Body of pancreas (tissue), 4 donors: Measurements from ENCODE around the gene RNASEH2A. TPM values are rescaled to one million over a fixed set of nuclear protein-coding genes. Genes with fewer than 3 reads are reported as not detected.

Experiments used
- ATAC-seq: fragments of 150-250 bp; one replicate; pipeline ENCODE4 v1.9.1; 2016
- DNase-seq, 4 donors: peaks; one replicate each; pipeline ENCODE4 v3.0.0-alpha.2; 2019
- H3K27ac ChIP-seq, 4 donors: fragments of 200-600 bp; sonication (generic); 1 replicate in 3 of 4; 2 replicates in 1 of 4; pipeline versions ENCODE4 v1.5.1 to v1.6.1; 2016 to 2019; ENCODE audit warnings: mild to moderate bottlenecking in 1 of 4, mixed read lengths in 1 of 4, moderate library complexity in 1 of 4
- H3K27me3 ChIP-seq, 2 donors: fragments of 200-600 bp; sonication (generic); one replicate each; pipeline ENCODE4 v1.6.0; 2016; ENCODE audit warnings: mild to moderate bottlenecking in 1 of 2
- H3K36me3 ChIP-seq, 2 donors: fragments of 200-600 bp; sonication (generic); replicated peaks in 1 of 2; 2 replicates each; pipeline ENCODE4 v1.5.1; 2016; ENCODE audit warnings: low read depth in 2 of 2; ENCODE audit not compliant: insufficient read depth in 1 of 2
- H3K4me1 ChIP-seq: fragments of 200-600 bp; sonication (generic); one replicate; pipeline ENCODE4 v1.6.0; 2016
- H3K4me3 ChIP-seq, 2 donors: fragments of 200-600 bp; sonication (generic); 1 replicate in 1 of 2; 2 replicates in 1 of 2; pipeline ENCODE4 v1.5.1; 2016 to 2019
- H3K9me3 ChIP-seq, 3 donors: fragments of 200-600 bp; sonication (generic); 1 replicate in 2 of 3; 2 replicates in 1 of 3; pipeline ENCODE4 v1.5.1; 2016
- POLR2A ChIP-seq, 3 donors: fragments of 450-650 bp; IDR thresholded peaks; one replicate each; pipeline ENCODE4 v1.6.1; 2016; ENCODE audit warnings: antibody characterized with exemption in 3 of 3, mild to moderate bottlenecking in 2 of 3
- WGBS, 2 donors: methylation state at CpG; one replicate each; pipeline ENCODE4 v1.1.5; 2017; 5-methylcytosine and 5-hydroxymethylcytosine counted together
- intact Hi-C: fragments of 100-400 bp; cut with DNase I; formaldehyde crosslinking; loops from one replicate; pipeline ENCODE4 v1.15.1; 2023
- total RNA-seq, 2 donors: library from RNA; depleted of rRNA; stranded (reverse); fragments of >200 nt; gene quantifications; one replicate each; pipeline ENCODE4 v1.1.0, GENCODE V29; 2016
- TF ChIP-seq, protein P1 (sequence below), 7 experiments: fragments of 450-650 bp in 4 of 7; fragments of 200-600 bp in 3 of 7; sonication (generic) in 3 of 7; IDR thresholded peaks; one replicate each; pipeline ENCODE4 v1.5.1; 2016 to 2019; ENCODE audit warnings: antibody characterized with exemption in 7 of 7

RNASEH2A gene
- total RNA-seq, 2 donors from 2014 or later = 1.3 to 6.5 TPM

DNA sequence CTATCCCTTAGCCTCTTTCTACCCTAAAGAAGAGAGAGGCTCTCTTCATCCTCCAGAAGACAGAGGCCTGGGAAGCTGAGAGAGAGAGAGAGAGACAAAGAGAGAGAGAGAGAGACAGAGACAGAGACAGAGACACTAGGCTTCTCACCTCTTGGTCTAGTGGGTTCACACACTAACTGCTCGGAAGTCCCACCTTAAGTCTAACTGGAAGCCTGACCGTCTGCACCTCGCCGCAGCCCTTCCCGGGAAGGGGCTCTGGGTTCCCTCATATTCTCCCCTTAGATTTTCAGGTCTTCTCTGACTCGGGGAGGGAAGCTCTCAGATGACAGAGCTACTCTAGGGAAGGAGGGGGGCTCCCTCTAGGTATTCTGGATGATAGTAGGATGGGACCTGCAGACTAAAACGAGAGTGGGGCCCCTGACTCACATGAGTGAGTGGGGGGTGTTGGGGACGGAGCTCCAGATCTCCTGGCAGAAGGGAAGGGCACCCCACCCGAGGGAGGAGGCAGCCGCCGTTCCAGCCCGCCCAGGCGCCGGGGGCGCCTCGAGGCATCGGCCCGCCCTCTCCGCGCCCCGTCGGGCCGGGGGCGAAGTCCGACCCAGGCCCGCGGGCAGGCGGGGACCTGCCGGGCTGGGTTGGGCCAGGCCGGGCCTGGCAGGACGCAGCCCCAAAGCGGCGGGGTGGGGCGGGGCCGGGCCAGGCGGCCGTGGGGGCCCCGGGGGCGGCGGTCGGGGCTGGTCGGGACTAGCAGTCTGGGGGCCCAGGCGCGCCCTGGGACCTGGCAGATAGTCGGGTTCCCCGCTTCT, 17.1 kb upstream of the RNASEH2A start:
- intact Hi-C loops = no loop called here
- H3K27me3 ChIP-seq = no peaks in the 10 kb centered on the region
- ATAC-seq (peak; percentile 1), DNase-seq (no peak)
- no peak overlapping the region for H3K4me3 ChIP-seq
- H3K27ac ChIP-seq = peak overlapping the region; percentile 94 to 100 (median 98)
- no peak for TF ChIP-seq POLR2A (IDR thresholded peaks at IDR 0.05)
- TF ChIP-seq, protein P1, sequence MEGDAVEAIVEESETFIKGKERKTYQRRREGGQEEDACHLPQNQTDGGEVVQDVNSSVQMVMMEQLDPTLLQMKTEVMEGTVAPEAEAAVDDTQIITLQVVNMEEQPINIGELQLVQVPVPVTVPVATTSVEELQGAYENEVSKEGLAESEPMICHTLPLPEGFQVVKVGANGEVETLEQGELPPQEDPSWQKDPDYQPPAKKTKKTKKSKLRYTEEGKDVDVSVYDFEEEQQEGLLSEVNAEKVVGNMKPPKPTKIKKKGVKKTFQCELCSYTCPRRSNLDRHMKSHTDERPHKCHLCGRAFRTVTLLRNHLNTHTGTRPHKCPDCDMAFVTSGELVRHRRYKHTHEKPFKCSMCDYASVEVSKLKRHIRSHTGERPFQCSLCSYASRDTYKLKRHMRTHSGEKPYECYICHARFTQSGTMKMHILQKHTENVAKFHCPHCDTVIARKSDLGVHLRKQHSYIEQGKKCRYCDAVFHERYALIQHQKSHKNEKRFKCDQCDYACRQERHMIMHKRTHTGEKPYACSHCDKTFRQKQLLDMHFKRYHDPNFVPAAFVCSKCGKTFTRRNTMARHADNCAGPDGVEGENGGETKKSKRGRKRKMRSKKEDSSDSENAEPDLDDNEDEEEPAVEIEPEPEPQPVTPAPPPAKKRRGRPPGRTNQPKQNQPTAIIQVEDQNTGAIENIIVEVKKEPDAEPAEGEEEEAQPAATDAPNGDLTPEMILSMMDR (IDR thresholded peaks at IDR 0.05) = no peak
- H3K9me3 ChIP-seq = no peaks in the 10 kb centered on the region
- peaks cover 70% of the 10 kb centered on the region for H3K4me1 ChIP-seq
- WGBS, 2 donors = 6 to 8% methylated on average over 4 to 39 of the region's 46 CpGs
- H3K36me3 ChIP-seq = no peaks in the 10 kb centered on the region

DNA sequence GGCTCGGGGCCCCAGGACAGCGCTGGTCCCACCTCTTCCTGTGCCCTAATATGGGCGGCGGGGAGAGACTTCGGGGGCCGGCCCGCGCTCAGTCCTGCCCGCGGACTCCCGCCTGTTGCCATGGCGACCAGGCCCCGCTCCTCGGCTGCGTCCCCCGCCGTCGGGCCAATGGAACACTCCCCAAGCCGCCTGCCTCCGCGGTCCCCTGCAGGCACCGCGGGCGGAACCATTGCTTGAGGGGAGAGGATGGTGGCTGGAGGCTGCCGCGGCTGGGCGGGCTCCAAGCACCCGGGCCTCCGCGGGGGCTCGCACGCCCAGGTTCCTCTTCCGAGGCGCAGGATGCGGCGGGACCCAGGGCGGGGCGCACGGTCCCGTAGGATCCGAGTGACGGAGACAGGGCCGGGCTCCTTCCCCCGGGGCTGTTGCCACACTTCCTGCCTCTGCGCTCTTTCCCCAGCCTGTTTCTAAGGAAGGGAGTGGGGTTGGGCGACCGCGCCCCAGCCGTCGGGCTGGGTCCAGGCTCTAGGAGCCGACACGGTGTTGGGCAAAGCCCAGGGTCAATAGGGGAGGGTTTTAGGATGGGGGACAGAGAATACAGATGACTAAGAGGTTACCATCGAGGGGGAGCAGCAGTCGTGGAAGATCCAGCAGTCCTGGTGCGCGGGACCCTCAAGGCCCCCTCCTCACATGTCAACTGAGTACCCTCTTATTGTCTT, 16.3 kb upstream of the RNASEH2A start:
- no peaks in the 10 kb centered on the region for H3K36me3 ChIP-seq
- H3K27me3 ChIP-seq = no peaks in the 10 kb centered on the region
- intact Hi-C loops = no loop called here
- ATAC-seq (peak; percentile 49), DNase-seq (peak; percentile 95 to 98 (median 97))
- WGBS, 2 donors = 0% methylated on average over 14 to 52 of the region's 56 CpGs
- TF ChIP-seq POLR2A (IDR thresholded peaks at IDR 0.05) = peak; percentile 81 to 96 (median 86)
- TF ChIP-seq, protein P1 (IDR thresholded peaks at IDR 0.05) = no peak
- peak overlapping the region; percentile 94 to 100 (median 98) for H3K27ac ChIP-seq
- no peak overlapping the region for H3K4me3 ChIP-seq
- peaks cover 71% of the 10 kb centered on the region for H3K4me1 ChIP-seq
- no peaks in the 10 kb centered on the region for H3K9me3 ChIP-seq

DNA sequence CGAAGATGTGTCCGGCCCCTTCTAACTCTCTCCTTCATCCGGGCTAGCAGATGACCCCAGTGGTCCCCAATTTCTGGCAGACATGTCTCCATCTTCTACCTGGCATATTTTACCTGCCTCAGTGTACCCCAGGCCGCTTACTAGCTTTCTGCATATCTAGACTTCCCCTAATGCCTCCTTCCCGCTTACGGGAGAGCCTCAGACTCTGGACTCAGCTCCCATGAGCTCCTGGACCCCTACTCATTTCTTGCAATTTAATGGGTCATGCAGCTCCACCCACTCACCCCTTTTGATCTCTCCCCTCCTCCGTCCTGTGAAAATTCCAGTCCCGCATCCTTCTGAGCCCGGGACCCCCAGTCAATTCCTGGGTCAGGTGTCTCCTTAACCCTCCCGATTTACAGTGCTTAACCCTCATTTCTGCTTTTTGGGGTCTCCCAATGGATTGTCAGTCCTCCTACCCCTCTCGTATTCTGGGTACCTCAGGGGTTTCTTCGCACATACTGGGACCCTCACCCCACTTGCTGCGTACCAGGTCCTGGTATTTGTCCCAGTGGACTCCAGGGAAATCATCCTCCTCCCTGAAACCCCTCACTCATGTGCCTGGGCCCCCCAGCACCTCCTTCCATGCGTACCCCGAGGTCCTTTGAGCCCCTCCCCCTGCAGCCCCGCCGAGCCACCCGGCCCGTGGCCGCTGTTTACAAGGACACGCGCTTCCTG, 15.6 kb upstream of the RNASEH2A start:
- intact Hi-C loops = no loop called here
- DNase-seq = no peak
- ATAC-seq = no peak
- Histone ChIP-seq H3K27me3 (no peaks in the 10 kb centered on the region), H3K9me3 (no peaks in the 10 kb centered on the region), H3K36me3 (no peaks in the 10 kb centered on the region), H3K27ac (peak overlapping the region; percentile 94 to 100 (median 98)), H3K4me1 (peaks cover 64% of the 10 kb centered on the region), H3K4me3 (no peak overlapping the region)
- 1 to 2% methylated on average over 15 to 22 of the region's 22 CpGs for WGBS, 2 donors
- no peak for TF ChIP-seq POLR2A (IDR thresholded peaks at IDR 0.05)
- TF ChIP-seq, protein P1 (IDR thresholded peaks at IDR 0.05) = no peak

DNA sequence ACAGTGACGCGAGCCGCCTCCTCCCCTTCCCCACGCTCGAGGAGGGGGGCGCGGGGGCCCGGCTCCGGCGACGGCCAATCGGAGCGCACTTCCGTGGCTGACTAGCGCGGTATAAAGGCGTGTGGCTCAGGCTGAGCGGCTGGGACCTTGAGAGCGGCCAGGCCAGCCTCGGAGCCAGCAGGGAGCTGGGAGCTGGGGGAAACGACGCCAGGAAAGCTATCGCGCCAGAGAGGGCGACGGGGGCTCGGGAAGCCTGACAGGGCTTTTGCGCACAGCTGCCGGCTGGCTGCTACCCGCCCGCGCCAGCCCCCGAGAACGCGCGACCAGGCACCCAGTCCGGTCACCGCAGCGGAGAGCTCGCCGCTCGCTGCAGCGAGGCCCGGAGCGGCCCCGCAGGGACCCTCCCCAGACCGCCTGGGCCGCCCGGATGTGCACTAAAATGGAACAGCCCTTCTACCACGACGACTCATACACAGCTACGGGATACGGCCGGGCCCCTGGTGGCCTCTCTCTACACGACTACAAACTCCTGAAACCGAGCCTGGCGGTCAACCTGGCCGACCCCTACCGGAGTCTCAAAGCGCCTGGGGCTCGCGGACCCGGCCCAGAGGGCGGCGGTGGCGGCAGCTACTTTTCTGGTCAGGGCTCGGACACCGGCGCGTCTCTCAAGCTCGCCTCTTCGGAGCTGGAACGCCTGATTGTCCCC, 14.9 kb upstream of the RNASEH2A start, which contains the start of gene JUNB:
JUNB (plus strand) TSS at position 142 of the 706 bp plus-strand sequence; CDS start at position 428, 286 bp downstream.
- DNase-seq = peak; percentile 98 to 99 (median 98)
- 0 to 1% methylated on average over 3 to 71 of the region's 73 CpGs for WGBS, 2 donors
- Histone ChIP-seq H3K36me3 (no peaks in the 10 kb centered on the region), H3K9me3 (no peaks in the 10 kb centered on the region), H3K4me3 (peak within 1 kb of the TSS; percentile 87 to 91), H3K27me3 (no peaks in the 10 kb centered on the region), H3K4me1 (peaks cover 63% of the 10 kb centered on the region), H3K27ac (peak within 1 kb of the TSS; percentile 94 to 100 (median 98))
- TF ChIP-seq POLR2A (IDR thresholded peaks at IDR 0.05) = peak; percentile 100
- TF ChIP-seq, protein P1 (IDR thresholded peaks at IDR 0.05) = peak in 3 of 7 experiments; percentile 9 to 25 (median 18)
- ATAC-seq = peak; percentile 54
- intact Hi-C loops = no loop called here
